ENCODE measurements around the gene B4GALNT4.

DNA sequence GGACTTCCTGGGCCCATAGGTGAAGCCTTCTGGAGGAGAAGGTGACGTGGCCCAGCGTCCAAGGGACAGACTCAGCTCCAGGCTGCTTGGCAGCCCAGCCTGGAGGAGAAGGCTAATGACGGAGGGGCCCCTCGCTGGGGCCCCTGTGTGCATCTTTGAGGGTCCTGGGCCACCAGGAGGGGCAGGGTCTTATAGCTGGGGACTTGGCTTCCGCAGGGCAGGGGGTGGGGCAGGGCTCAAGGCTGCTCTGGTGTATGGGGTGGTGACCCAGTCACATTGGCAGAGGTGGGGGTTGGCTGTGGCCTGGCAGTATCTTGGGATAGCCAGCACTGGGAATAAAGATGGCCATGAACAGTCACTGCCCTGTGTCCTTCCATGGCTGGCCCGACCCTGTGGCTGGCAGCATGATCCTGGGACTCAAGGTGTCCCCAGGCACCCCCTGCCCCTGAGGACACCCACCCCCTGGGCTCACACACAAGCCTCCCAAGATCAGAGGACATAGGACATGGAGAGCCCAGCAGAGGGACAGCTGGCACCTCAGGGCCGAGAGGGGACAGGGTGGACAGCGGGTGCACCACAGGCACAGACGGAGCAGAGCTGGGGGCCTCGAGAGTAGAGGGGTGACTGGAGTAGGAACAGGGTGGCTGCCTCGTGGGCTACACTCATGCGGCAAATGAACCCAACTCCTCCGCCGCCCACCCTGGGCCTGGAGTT is 35.4 kb downstream of the B4GALNT4 start:
- TF ChIP-seq, protein P1, sequence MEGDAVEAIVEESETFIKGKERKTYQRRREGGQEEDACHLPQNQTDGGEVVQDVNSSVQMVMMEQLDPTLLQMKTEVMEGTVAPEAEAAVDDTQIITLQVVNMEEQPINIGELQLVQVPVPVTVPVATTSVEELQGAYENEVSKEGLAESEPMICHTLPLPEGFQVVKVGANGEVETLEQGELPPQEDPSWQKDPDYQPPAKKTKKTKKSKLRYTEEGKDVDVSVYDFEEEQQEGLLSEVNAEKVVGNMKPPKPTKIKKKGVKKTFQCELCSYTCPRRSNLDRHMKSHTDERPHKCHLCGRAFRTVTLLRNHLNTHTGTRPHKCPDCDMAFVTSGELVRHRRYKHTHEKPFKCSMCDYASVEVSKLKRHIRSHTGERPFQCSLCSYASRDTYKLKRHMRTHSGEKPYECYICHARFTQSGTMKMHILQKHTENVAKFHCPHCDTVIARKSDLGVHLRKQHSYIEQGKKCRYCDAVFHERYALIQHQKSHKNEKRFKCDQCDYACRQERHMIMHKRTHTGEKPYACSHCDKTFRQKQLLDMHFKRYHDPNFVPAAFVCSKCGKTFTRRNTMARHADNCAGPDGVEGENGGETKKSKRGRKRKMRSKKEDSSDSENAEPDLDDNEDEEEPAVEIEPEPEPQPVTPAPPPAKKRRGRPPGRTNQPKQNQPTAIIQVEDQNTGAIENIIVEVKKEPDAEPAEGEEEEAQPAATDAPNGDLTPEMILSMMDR (IDR thresholded peaks at IDR 0.05), result no peak
- TF ChIP-seq POLR2A (IDR thresholded peaks at IDR 0.05), result no peak
